ENCODE results near the gene CRYAA. TPM values are rescaled to one million over a fixed set of nuclear protein-coding genes. Genes with fewer than 3 reads are reported as not detected.

CRYAA gene
- total RNA-seq, 1 experiment from 2014 or later: not detected

GRCh38 chr21:43195121-43196021, 26.6 kb downstream of the CRYAA start:
- in situ Hi-C loops (cut with HindIII; ENCODE audit: low sequenced_read_pairs): no loop called here
- no peak for DNase-seq (ENCODE audit: low spot score)

GRCh38 chr21:43196826-43197225, 28.0 kb downstream of the CRYAA start:
- in situ Hi-C loops (cut with HindIII; ENCODE audit: low sequenced_read_pairs): no loop called here
- DNase-seq (ENCODE audit: low spot score): no peak

- DNase-seq (ENCODE audit: low spot score): no peak
- in situ Hi-C loops (cut with HindIII; ENCODE audit: low sequenced_read_pairs): no loop called here
Observed at GRCh38 chr21:43198376-43198775, 29.6 kb downstream of the CRYAA start.

GRCh38 chr21:43201491-43201890, 32.7 kb downstream of the CRYAA start:
- no peak for DNase-seq (ENCODE audit: low spot score)
- in situ Hi-C loops (cut with HindIII; ENCODE audit: low sequenced_read_pairs): no loop called here

GRCh38 chr21:43203591-43203990, 34.8 kb downstream of the CRYAA start:
- in situ Hi-C loops (cut with HindIII; ENCODE audit: low sequenced_read_pairs): no loop called here
- no peak for DNase-seq (ENCODE audit: low spot score)

GRCh38 chr21:43204638-43205037, 35.8 kb downstream of the CRYAA start:
- in situ Hi-C loops (cut with HindIII; ENCODE audit: low sequenced_read_pairs): no loop called here
- no peak for DNase-seq (ENCODE audit: low spot score)

- in situ Hi-C loops (cut with HindIII; ENCODE audit: low sequenced_read_pairs): no loop called here
Observed at GRCh38 chr21:43206231-43207042, 37.6 kb downstream of the CRYAA start.

GRCh38 chr21:43207043-43207315, 38.2 kb downstream of the CRYAA start:
- in situ Hi-C loops (cut with HindIII; ENCODE audit: low sequenced_read_pairs): no loop called here
- no peak for DNase-seq (ENCODE audit: low spot score)

More at GRCh38 chr21:43206231-43207042, 37.6 kb downstream of the CRYAA start:
- DNase-seq (ENCODE audit: low spot score): no peak

- DNase-seq (ENCODE audit: low spot score): no peak
- in situ Hi-C loops (cut with HindIII; ENCODE audit: low sequenced_read_pairs): no loop called here
Observed at GRCh38 chr21:43207868-43208267, 39.1 kb downstream of the CRYAA start.

- DNase-seq (ENCODE audit: low spot score): no peak
- in situ Hi-C loops (cut with HindIII; ENCODE audit: low sequenced_read_pairs): no loop called here
Observed at GRCh38 chr21:43208561-43209332, 39.9 kb downstream of the CRYAA start.

GRCh38 chr21:43209575-43210453, 41.0 kb downstream of the CRYAA start:
- no peak for DNase-seq (ENCODE audit: low spot score)

GRCh38 chr21:43210454-43211071, 41.8 kb downstream of the CRYAA start:
- in situ Hi-C loops (cut with HindIII; ENCODE audit: low sequenced_read_pairs): no loop called here
- no peak for DNase-seq (ENCODE audit: low spot score)

More at GRCh38 chr21:43209575-43210453, 41.0 kb downstream of the CRYAA start:
- in situ Hi-C loops (cut with HindIII; ENCODE audit: low sequenced_read_pairs): no loop called here

GRCh38 chr21:43211072-43211759, 42.4 kb downstream of the CRYAA start:
- in situ Hi-C loops (cut with HindIII; ENCODE audit: low sequenced_read_pairs): no loop called here
- no peak for DNase-seq (ENCODE audit: low spot score)

GRCh38 chr21:43211760-43212115, 42.9 kb downstream of the CRYAA start:
- in situ Hi-C loops (cut with HindIII; ENCODE audit: low sequenced_read_pairs): no loop called here
- no peak for DNase-seq (ENCODE audit: low spot score)
